ENCODE data around the gene OGDHL.
"Not testable (repeated sequence)": the region's sequence is repeated elsewhere in the genome, so short reads cannot be mapped to it uniquely, and the experiment has no call there.

The OGDHL gene

DNA sequence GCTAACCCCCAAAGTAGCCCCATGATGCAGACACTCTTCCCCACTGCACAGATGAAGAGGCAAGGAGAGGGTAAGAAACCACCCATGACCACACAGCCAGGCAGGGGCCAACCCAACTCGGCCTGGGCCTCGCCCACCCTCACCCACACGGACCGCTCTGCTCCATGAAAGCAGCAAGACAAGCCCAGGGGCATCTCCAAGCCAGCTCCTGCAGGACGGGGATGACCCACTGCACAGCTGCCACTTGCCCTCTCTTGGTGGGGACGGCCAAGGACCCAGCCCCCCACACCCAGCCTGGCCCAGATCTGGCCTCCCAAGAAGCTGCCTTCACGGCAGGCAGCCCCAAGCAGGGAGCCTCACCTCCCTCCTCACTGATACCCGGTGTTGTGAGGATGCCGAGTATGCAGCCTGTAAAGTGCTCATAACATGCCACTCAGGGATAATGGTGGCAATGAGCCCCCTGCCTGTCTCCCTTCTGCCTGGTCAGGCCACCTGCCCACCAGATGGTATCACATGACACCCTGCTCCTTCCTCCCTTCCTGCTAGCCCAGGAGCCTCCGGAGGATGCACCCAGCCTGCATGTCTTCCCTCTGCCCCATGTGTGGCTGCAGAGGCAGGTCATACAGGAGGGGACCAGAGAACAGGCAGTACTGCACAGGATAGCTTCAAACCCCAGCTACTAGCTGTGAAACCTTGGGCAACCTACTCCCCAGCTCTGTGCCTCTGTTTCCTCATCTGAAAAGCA lies 23.3 kb downstream of the OGDHL start:
- H3K27me3 Mint-ChIP-seq, result no peaks in the 10 kb centered on the region
- H3K9me3 Mint-ChIP-seq, result peaks cover 6% of the 10 kb centered on the region
- no peak overlapping the region for H3K27ac Mint-ChIP-seq
- CTCF ChIA-PET, result no interaction called here
- no peaks in the 10 kb centered on the region for H3K4me1 Mint-ChIP-seq
- DNase-seq, result no peak
- H3K36me3 Mint-ChIP-seq, result no peaks in the 10 kb centered on the region
- H3K4me3 Mint-ChIP-seq, result no peak overlapping the region

DNA sequence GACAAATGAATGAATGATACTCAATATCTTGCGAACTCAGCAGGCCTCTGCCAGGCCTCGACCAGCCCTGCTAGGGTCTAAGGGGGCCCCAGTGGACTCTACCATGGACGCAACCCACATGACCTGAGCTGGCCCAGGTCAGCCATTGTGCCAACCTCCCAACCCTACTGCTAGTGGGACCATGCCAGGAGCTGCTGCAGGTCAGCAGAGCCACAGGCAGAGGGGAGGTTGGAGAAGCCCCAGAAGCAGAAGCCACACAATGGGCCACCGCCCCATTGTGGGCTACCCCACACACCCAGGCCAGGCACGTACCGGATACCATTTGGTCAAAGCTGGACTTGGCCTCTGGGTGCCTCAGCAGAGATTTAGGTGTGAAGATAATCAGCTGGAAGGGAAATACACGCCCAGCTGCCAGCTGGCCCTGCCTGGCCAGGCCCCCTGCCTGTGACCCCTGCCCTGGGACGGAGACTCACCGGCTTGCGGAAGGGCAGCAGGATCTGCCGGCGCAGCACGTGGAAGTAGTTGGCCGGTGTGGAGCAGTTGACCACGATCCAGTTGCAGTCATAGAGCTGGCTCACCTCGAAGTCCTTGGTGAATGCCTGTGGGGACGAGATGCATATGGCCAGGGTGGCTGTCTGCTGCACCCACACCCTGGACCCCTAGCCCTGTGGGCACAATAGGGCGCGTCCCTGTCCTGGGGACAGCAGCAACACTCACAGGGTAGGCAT lies 24.5 kb downstream of the OGDHL start:
- Mint-ChIP-seq H3K27me3 (peaks cover 3% of the 10 kb centered on the region), H3K36me3 (no peaks in the 10 kb centered on the region), H3K4me1 (no peaks in the 10 kb centered on the region), H3K4me3 (no peak overlapping the region), H3K27ac (no peak overlapping the region), H3K9me3 (peaks cover 6% of the 10 kb centered on the region)
- DNase-seq, result no peak
- CTCF ChIA-PET, result no interaction called here

DNA sequence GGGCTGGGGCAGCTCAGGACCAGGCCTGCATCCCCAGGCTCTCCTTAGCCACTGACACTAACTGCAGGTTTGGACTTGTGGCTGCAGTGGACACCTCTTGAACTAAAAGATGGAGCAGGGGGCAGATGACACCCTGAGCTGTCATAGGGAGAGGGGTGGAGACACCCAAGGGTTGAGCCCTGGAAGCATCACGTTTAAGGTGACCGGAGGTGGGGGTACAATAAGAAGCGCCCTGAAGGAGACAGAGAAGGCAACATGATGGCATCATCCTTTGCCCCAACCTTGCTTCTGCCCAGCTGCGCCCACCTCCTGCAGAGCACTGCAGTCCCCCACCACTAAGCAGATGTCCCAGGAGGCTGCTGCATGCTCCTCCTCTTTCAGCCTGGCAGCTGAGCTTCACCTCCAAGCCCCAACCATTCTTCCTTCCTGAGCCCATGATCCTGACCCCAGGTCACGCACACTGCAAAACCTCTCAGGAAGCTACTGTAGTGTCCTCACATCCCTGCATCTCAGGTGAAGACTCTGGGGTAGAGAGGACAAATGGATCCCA lies 25.5 kb downstream of the OGDHL start:
- DNase-seq, result no peak
- no peaks in the 10 kb centered on the region for H3K36me3 Mint-ChIP-seq
- H3K27ac Mint-ChIP-seq, result no peak overlapping the region
- H3K4me1 Mint-ChIP-seq, result no peaks in the 10 kb centered on the region
- H3K9me3 Mint-ChIP-seq, result no peaks in the 10 kb centered on the region
- H3K27me3 Mint-ChIP-seq, result peaks cover 3% of the 10 kb centered on the region
- H3K4me3 Mint-ChIP-seq, result no peak overlapping the region
- CTCF ChIA-PET, result no interaction called here

DNA sequence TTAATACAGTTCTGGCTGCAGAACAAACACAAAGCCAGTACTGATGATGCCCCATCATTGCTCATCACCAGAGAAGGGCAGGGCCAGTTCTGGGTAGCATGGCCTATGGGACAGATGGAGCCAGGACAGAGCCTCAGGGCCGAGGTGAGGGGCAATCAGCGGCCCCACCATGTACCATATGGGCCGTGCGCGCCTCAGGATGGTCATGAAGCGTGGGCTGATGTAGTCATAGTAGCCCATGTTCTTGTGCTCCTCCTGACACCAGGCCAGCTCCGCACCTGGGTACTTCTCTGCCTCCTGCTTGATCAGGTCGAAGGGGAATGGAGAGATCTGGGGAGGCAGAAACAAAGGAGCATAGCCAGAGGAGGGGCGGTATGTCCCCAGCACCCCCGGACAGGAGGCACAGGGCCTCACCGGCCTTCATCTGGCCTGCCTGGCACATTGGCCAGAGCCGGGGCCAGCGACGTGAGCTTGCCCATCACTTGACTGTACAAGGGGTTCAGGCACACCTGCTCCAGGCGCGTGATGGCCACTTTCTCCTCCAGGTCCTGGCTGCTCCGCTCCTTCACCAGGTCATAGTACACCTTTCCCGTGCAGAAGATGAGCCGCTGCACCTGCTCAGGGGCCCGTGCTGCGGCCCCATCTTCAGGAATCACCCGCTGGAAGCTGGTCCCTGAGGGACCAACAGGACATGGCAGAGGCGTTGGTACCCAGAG lies 26.1 kb downstream of the OGDHL start:
- no peak overlapping the region for H3K4me3 Mint-ChIP-seq
- CTCF ChIA-PET, result no interaction called here

DNA sequence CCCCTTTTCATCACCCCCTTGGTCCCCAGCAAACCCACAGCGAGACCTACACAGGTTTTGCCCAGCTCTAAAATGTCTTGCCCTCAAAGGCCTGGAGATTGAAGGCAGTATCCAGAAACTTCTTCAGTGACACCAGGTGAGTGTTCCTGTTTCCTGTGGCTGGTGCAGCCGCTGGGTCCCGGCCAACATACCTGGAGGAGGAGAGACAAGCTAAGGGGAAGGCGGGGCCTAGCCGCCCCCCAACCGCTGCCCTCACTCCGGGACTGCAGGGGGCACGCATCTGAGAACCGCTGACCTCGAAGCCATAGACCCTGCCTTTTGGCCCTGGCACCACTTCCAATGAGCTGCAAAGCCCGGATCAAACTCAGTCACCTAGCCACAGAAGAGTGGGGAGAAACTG lies 27.0 kb downstream of the OGDHL start:
- Mint-ChIP-seq H3K9me3 (no peaks in the 10 kb centered on the region), H3K4me3 (no peak overlapping the region), H3K27ac (no peak overlapping the region), H3K4me1 (no peaks in the 10 kb centered on the region), H3K27me3 (peaks cover 3% of the 10 kb centered on the region), H3K36me3 (no peaks in the 10 kb centered on the region)
- DNase-seq, result no peak
- CTCF ChIA-PET, result no interaction called here

More for the DNA sequence above, 26.1 kb downstream of the OGDHL start:
- no peaks in the 10 kb centered on the region for H3K36me3 Mint-ChIP-seq
- H3K9me3 Mint-ChIP-seq, result no peaks in the 10 kb centered on the region
- no peak overlapping the region for H3K27ac Mint-ChIP-seq
- no peaks in the 10 kb centered on the region for H3K4me1 Mint-ChIP-seq
- no peak for DNase-seq
- H3K27me3 Mint-ChIP-seq, result peaks cover 3% of the 10 kb centered on the region

- CTCF ChIA-PET, result no interaction called here
- no peaks in the 10 kb centered on the region for H3K9me3 Mint-ChIP-seq
- H3K4me1 Mint-ChIP-seq, result no peaks in the 10 kb centered on the region
- no peak overlapping the region for H3K4me3 Mint-ChIP-seq
- H3K27me3 Mint-ChIP-seq, result peaks cover 3% of the 10 kb centered on the region
- H3K36me3 Mint-ChIP-seq, result no peaks in the 10 kb centered on the region
- no peak for DNase-seq
- H3K27ac Mint-ChIP-seq, result no peak overlapping the region
Observed at GRCh38 chr10:49734676-49735075, 27.4 kb downstream of the OGDHL start.

DNA sequence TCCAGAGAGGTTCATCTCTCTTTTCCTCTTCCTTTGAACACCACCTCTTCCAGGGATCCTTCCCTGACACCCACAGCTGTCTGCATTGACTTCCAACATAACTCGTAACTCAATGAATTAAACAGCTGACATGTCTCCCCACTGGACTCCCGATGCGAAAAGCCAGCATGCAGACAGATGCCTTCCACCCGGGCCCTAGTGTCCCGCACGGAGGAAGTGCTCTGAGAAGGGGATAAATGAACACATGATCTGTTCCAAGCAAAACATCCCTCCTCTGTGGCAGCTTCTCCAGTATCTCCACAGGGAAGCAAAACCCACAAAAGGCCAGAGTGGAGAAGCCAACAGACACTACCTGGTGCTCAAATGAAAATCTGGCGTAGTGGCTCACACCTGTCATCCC lies 28.3 kb downstream of the OGDHL start:
- H3K36me3 Mint-ChIP-seq, result no peaks in the 10 kb centered on the region
- peaks cover 3% of the 10 kb centered on the region for H3K27me3 Mint-ChIP-seq
- H3K9me3 Mint-ChIP-seq, result no peaks in the 10 kb centered on the region
- no peak for DNase-seq
- no peaks in the 10 kb centered on the region for H3K4me1 Mint-ChIP-seq
- H3K4me3 Mint-ChIP-seq, result no peak overlapping the region
- no peak overlapping the region for H3K27ac Mint-ChIP-seq
- CTCF ChIA-PET, result no interaction called here

- DNase-seq, result no peak
- H3K27me3 Mint-ChIP-seq, result no peaks in the 10 kb centered on the region
- H3K4me1 Mint-ChIP-seq, result no peaks in the 10 kb centered on the region
- no peak overlapping the region for H3K27ac Mint-ChIP-seq
- CTCF ChIA-PET, result no interaction called here
- no peaks in the 10 kb centered on the region for H3K36me3 Mint-ChIP-seq
- H3K4me3 Mint-ChIP-seq, result no peak overlapping the region
- peaks cover 7% of the 10 kb centered on the region for H3K9me3 Mint-ChIP-seq
Observed at GRCh38 chr10:49726593-49726992, 35.5 kb downstream of the OGDHL start.

DNA sequence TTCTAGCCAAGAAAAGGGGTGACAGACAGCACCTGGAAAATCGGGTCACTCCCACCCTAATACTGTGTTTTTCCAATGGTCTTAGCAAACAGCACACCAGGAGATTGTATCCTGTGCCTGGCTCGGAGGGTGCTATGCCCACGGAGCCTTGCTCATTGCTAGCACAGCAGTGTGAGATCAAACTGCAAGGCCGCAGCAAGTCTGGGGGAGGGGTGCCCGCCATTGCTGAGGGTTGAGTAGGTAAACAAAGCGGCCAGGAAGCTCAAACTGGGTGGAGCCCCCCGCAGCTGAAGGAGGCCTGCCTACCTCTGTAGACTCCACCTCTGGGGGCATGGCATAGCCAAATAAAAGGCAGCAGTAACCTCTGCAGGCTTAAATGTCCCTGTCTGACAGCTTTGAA lies 47.0 kb downstream of the OGDHL start:
- H3K9me3 Mint-ChIP-seq, CTCF ChIA-PET, H3K4me3 Mint-ChIP-seq, H3K4me1 Mint-ChIP-seq, DNase-seq, H3K36me3 Mint-ChIP-seq, H3K27ac Mint-ChIP-seq, H3K27me3 Mint-ChIP-seq: not testable (repeated sequence)

GRCh38 chr10:49713266-49713665 lies 48.9 kb downstream of the OGDHL start:
- DNase-seq, result no peak
- Mint-ChIP-seq H3K9me3 (no peaks in the 10 kb centered on the region), H3K4me3 (no peak overlapping the region), H3K4me1 (no peaks in the 10 kb centered on the region), H3K27ac (no peak overlapping the region), H3K36me3 (no peaks in the 10 kb centered on the region), H3K27me3 (no peaks in the 10 kb centered on the region)
- CTCF ChIA-PET, result no interaction called here

DNA sequence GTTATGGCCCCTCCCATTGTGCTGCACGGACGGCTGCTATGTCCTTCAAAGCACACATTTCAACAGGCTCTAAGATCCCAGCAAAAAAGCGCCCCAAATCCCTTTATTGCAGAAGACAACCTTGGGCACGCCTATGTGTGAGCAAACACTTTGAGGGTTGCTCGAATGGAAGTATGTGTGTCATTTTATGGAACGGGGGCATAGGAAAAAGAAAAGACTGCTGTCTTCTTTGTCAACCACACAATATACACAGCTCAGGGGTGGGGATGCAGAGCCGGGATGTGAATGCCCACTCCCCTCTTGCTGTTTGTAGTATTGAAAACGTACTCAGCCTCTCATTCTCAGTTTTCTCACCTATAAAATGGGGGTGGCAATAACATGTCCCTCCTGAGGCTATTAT lies 50.6 kb downstream of the OGDHL start:
- Mint-ChIP-seq H3K4me3 (no peak overlapping the region), H3K27ac (no peak overlapping the region), H3K27me3 (no peaks in the 10 kb centered on the region), H3K9me3 (no peaks in the 10 kb centered on the region), H3K36me3 (no peaks in the 10 kb centered on the region), H3K4me1 (no peaks in the 10 kb centered on the region)
- no peak for DNase-seq
- CTCF ChIA-PET, result no interaction called here

DNA sequence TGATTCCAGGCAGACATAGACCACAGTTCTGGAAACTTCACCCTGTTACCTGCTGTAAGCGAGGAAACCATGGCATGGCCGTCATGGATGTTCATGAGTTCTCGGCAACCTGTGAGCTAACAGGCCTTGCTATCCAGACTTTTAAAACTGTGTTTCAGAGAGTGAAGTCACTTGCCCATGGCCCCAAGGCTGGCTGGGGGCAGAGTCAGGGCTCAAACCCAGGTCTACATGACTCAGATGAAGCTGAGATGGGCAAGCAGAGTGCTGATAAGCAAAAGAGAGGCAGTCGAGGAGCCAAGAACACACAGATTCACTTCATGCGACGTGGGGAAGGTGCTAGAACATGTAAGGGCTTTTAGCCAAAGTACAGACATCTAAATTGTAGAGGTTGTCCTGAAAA lies 51.2 kb downstream of the OGDHL start:
- H3K4me1 Mint-ChIP-seq, result no peaks in the 10 kb centered on the region
- H3K36me3 Mint-ChIP-seq, result no peaks in the 10 kb centered on the region
- H3K9me3 Mint-ChIP-seq, result no peaks in the 10 kb centered on the region
- DNase-seq, result no peak
- H3K4me3 Mint-ChIP-seq, result no peak overlapping the region
- CTCF ChIA-PET, result no interaction called here
- H3K27me3 Mint-ChIP-seq, result no peaks in the 10 kb centered on the region
- no peak overlapping the region for H3K27ac Mint-ChIP-seq

- Mint-ChIP-seq H3K36me3 (no peaks in the 10 kb centered on the region), H3K9me3 (no peaks in the 10 kb centered on the region), H3K4me3 (no peak overlapping the region), H3K27ac (no peak overlapping the region), H3K4me1 (no peaks in the 10 kb centered on the region), H3K27me3 (no peaks in the 10 kb centered on the region)
- CTCF ChIA-PET, result no interaction called here
- DNase-seq, result no peak
Observed at GRCh38 chr10:49709934-49710333, 52.2 kb downstream of the OGDHL start.

GRCh38 chr10:49707585-49707984 lies 54.5 kb downstream of the OGDHL start:
- Mint-ChIP-seq H3K36me3 (no peaks in the 10 kb centered on the region), H3K4me3 (no peak overlapping the region), H3K9me3 (no peaks in the 10 kb centered on the region), H3K27ac (no peak overlapping the region), H3K27me3 (no peaks in the 10 kb centered on the region), H3K4me1 (no peaks in the 10 kb centered on the region)
- DNase-seq, result no peak
- CTCF ChIA-PET, result no interaction called here

DNA sequence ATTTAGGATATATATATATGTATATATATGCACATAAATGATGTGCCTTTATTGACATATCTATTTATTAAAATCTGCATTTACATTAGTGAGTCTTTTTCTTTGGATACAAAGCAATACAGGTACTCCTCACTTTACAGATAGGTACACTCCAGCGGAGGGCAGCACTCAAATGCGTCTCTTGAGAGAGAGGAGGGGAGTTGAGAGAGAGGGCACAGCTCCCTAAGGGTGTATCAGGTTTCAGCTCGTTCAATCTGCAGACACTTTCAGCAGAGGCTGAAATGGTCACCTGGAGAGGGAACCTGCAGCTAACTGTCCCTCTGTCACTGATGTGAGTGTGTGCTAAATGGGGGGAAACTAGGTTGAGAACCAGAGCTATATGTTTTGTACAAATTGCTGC lies 61.1 kb downstream of the OGDHL start:
- CTCF ChIA-PET, result no interaction called here
- H3K4me1 Mint-ChIP-seq, result no peaks in the 10 kb centered on the region
- no peak overlapping the region for H3K27ac Mint-ChIP-seq
- no peaks in the 10 kb centered on the region for H3K36me3 Mint-ChIP-seq
- peaks cover 10% of the 10 kb centered on the region for H3K27me3 Mint-ChIP-seq
- H3K4me3 Mint-ChIP-seq, result no peak overlapping the region
- DNase-seq, result no peak
- no peaks in the 10 kb centered on the region for H3K9me3 Mint-ChIP-seq

Measured in activated naive CD4-positive, alpha-beta T cell treated with anti-CD3 and anti-CD28 coated beads, Interleukin-2, amount 10 ng/mL, durations not matched to agents 7 days and 5 days (primary cell).